Astrocyte (in vitro differentiated cells and primary cell): ENCODE data around the gene MMD. TPM values are rescaled to one million over a fixed set of nuclear protein-coding genes. Genes with fewer than 3 reads are reported as not detected.
A peak's percentile ranks its signal among the peaks of the same experiment; 100 is the strongest.

Source experiments
- DNase-seq: peaks from one replicate; pipeline ENCODE4 v3.0.0-alpha.2; 2010; ENCODE audit warnings: low read depth
- FAIRE-seq: peaks from 2 replicates; lab custom pipeline; 2011; peaks lifted over from hg19 to GRCh38; lab: Jason Lieb, UNC
- H2AFZ ChIP-seq: 2 replicates; pipeline ENCODE4 v1.6.0; 2012; ENCODE audit warnings: low read depth, low read length, inconsistent platforms
- H3K27ac ChIP-seq: 2 replicates; pipeline ENCODE4 v1.5.1; 2011; ENCODE audit warnings: low read depth, low read length, inconsistent platforms
- H3K27me3 ChIP-seq: 2 replicates; pipeline ENCODE4 v1.6.0; 2011; ENCODE audit warnings: low read length, inconsistent platforms; ENCODE audit not compliant: insufficient read depth
- H3K36me3 ChIP-seq: 2 replicates; pipeline ENCODE4 v1.5.1; 2011; ENCODE audit warnings: low read length, inconsistent platforms; ENCODE audit not compliant: insufficient read depth
- H3K4me1 ChIP-seq: 2 replicates; pipeline ENCODE4 v1.5.1; 2011; ENCODE audit warnings: low read length, inconsistent platforms; ENCODE audit not compliant: insufficient read depth
- H3K4me2 ChIP-seq: 2 replicates; pipeline ENCODE4 v1.6.0; 2012; ENCODE audit warnings: low read length, inconsistent platforms
- H3K4me3 ChIP-seq: 2 replicates; pipeline ENCODE4 v1.5.1; 2011; ENCODE audit warnings: low read depth, mild to moderate bottlenecking, low read length, inconsistent platforms; ENCODE audit not compliant: insufficient read depth
- H3K79me2 ChIP-seq: 2 replicates; pipeline ENCODE4 v1.6.0; 2012; ENCODE audit warnings: mild to moderate bottlenecking, low read length, inconsistent platforms; ENCODE audit not compliant: insufficient read depth
- H3K9ac ChIP-seq: 2 replicates; pipeline ENCODE4 v1.6.0; 2012; ENCODE audit warnings: mild to moderate bottlenecking, low read length, inconsistent platforms
- H3K9me3 ChIP-seq: 2 replicates; pipeline ENCODE4 v1.5.1; 2012; ENCODE audit warnings: low read depth, mild to moderate bottlenecking, low read length, inconsistent platforms; ENCODE audit not compliant: insufficient read depth
- H4K20me1 ChIP-seq: 2 replicates; pipeline ENCODE4 v1.6.0; 2012; ENCODE audit warnings: low read length, inconsistent platforms; ENCODE audit not compliant: insufficient read depth
- H3K27ac Mint-ChIP-seq: one replicate; pipeline ENCODE4 v1.8.0; 2021; ENCODE audit warnings: mild to moderate bottlenecking, mixed read lengths; ENCODE audit not compliant: unreplicated experiment
- H3K27me3 Mint-ChIP-seq: one replicate; pipeline ENCODE4 v1.8.0; 2021; ENCODE audit warnings: low read depth, mixed read lengths; ENCODE audit not compliant: unreplicated experiment
- H3K36me3 Mint-ChIP-seq: one replicate; pipeline ENCODE4 v1.8.0; 2021; ENCODE audit warnings: low read depth, mixed read lengths; ENCODE audit not compliant: unreplicated experiment
- H3K4me1 Mint-ChIP-seq: one replicate; pipeline ENCODE4 v1.8.0; 2021; ENCODE audit warnings: low read depth, mixed read lengths; ENCODE audit not compliant: unreplicated experiment
- H3K4me3 Mint-ChIP-seq: one replicate; pipeline ENCODE4 v1.8.0; 2021; ENCODE audit warnings: mild to moderate bottlenecking, moderate library complexity, mixed read lengths; ENCODE audit not compliant: unreplicated experiment
- H3K9me3 Mint-ChIP-seq: one replicate; pipeline ENCODE4 v1.8.0; 2021; ENCODE audit warnings: mild to moderate bottlenecking, mixed read lengths; ENCODE audit not compliant: unreplicated experiment
- EZH2 ChIP-seq: IDR thresholded peaks from 2 replicates; pipeline ENCODE4 v1.6.1; 2012; ENCODE audit warnings: mild to moderate bottlenecking, low read length, inconsistent platforms; ENCODE audit not compliant: insufficient read depth
- total RNA-seq: library from RNA; stranded (reverse); gene quantifications from 2 replicates; pipeline ENCODE4 v1.2.1, GENCODE V29; 2021
- TF ChIP-seq, protein P1 (sequence below): IDR thresholded peaks from 2 replicates; pipeline ENCODE4 v1.5.1; 2011; ENCODE audit warnings: low read depth, mild to moderate bottlenecking, inconsistent platforms, low read length, moderate library complexity; ENCODE audit not compliant: insufficient read depth

Gene MMD
- total RNA-seq, 1 donor from 2014 or later: 8.6 TPM

DNA sequence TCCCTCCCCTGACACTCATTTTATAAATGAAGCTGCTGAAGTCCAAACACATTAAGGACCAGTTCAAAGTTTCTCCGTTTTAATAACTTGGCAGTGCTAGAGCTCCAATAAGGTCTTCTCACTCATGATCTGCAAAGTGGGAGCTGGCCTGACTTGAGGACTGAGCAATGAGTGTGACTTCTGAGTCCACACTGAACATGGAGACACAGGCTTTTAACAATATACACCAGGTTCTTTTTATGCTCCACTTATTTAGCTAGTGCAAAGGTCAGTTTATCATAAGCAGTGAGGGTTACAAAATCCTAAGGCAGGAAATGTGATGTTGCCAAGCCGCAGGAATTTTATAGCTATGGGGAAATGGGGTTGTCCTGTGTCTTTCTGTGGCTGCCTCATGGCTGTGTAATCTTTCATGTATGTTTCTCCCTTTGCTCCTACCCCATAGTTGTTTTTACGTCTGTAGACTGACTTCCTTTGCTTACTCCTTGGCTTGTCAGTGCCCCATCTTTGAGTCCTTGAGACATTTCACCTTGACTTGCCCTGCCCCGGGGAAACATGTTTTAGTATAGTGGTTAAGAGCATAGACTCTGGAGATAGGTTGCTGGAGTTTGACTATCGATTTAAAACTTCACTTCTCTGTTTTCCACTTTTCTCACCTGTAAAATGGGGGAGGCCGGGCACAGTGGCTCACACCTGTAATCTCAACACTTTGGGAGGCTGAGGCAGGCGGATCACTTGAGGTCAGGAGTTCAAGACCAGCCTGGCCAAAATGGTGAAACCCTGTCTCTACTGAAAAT is 12.2 kb upstream of the MMD start:
- FAIRE-seq (peak; percentile 29), DNase-seq (peak; percentile 85)
- no peaks in the 10 kb centered on the region for H3K36me3 Mint-ChIP-seq
- H3K4me1 ChIP-seq: no peaks in the 10 kb centered on the region
- no peaks in the 10 kb centered on the region for H3K79me2 ChIP-seq
- no peaks in the 10 kb centered on the region for H4K20me1 ChIP-seq
- no peaks in the 10 kb centered on the region for H3K27me3 ChIP-seq
- H3K4me3 ChIP-seq: no peak overlapping the region
- no peaks in the 10 kb centered on the region for H3K27me3 Mint-ChIP-seq
- H3K4me1 Mint-ChIP-seq: peaks cover 16% of the 10 kb centered on the region
- H3K9ac ChIP-seq: no peak overlapping the region
- peak overlapping the region; percentile 35 for H3K27ac Mint-ChIP-seq
- H3K9me3 ChIP-seq: no peaks in the 10 kb centered on the region
- H3K27ac ChIP-seq: no peak overlapping the region
- TF ChIP-seq EZH2: no peak
- TF ChIP-seq, protein P1, sequence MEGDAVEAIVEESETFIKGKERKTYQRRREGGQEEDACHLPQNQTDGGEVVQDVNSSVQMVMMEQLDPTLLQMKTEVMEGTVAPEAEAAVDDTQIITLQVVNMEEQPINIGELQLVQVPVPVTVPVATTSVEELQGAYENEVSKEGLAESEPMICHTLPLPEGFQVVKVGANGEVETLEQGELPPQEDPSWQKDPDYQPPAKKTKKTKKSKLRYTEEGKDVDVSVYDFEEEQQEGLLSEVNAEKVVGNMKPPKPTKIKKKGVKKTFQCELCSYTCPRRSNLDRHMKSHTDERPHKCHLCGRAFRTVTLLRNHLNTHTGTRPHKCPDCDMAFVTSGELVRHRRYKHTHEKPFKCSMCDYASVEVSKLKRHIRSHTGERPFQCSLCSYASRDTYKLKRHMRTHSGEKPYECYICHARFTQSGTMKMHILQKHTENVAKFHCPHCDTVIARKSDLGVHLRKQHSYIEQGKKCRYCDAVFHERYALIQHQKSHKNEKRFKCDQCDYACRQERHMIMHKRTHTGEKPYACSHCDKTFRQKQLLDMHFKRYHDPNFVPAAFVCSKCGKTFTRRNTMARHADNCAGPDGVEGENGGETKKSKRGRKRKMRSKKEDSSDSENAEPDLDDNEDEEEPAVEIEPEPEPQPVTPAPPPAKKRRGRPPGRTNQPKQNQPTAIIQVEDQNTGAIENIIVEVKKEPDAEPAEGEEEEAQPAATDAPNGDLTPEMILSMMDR: no peak
- peak overlapping the region; percentile 35 for H3K4me2 ChIP-seq
- H3K4me3 Mint-ChIP-seq: no peak overlapping the region
- no peak overlapping the region for H2AFZ ChIP-seq
- H3K36me3 ChIP-seq: no peaks in the 10 kb centered on the region
- H3K9me3 Mint-ChIP-seq: peaks cover 2% of the 10 kb centered on the region

DNA sequence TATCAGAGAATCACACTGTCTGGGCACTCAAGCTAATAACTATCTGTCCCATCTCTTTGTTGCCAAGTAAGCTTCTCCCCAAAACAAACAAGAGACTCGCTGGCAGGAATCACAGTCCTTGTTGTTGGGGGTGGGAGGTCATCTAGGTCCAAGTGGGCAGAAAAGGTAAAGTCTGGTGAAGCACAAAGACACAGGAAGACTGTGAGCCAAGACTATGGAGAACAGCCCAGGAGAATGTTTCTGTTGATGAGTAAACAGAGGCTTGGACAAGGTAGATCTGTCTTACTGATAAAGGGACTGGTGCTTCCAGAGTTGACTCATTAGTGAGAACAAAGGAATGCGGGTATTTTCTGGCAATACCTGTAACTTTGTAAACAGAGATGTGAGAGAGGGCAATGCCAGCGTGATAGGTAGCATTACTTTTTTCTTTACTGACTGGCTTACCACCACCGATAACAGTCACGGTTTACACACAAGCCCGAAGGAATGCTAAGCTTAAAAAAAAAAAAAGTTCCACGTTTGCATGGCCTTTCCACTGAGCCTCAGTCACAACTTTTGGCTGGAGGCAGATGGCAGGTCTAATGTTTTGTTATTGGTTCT is 11.5 kb upstream of the MMD start:
- Mint-ChIP-seq H3K27me3 (no peaks in the 10 kb centered on the region), H3K27ac (no peak overlapping the region), H3K9me3 (peaks cover 2% of the 10 kb centered on the region), H3K4me3 (no peak overlapping the region), H3K4me1 (peaks cover 16% of the 10 kb centered on the region), H3K36me3 (no peaks in the 10 kb centered on the region)
- FAIRE-seq (no peak), DNase-seq (peak; percentile 52)
- Histone ChIP-seq H4K20me1 (no peaks in the 10 kb centered on the region), H3K9ac (no peak overlapping the region), H3K36me3 (no peaks in the 10 kb centered on the region), H3K9me3 (no peaks in the 10 kb centered on the region), H3K4me1 (no peaks in the 10 kb centered on the region), H3K4me2 (peak overlapping the region; percentile 35), H3K4me3 (no peak overlapping the region), H3K27me3 (no peaks in the 10 kb centered on the region), H2AFZ (no peak overlapping the region), H3K27ac (no peak overlapping the region), H3K79me2 (no peaks in the 10 kb centered on the region)
- no peak for TF ChIP-seq EZH2
- TF ChIP-seq, protein P1: no peak
